Activated T-cell treated with anti-CD3 and anti-CD28 coated beads, Interleukin-2, amount 50 U/mL, for 72 hours (primary cell): ENCODE data around the gene EFNB2. TPM values are rescaled to one million over a fixed set of nuclear protein-coding genes. Genes with fewer than 3 reads are reported as not detected.

Experiments used
- ATAC-seq, 2 donors: fragments of 150-1000 bp; cut with Tn5 transposase; replicated peaks in 1 of 2; 2 replicates each; pipeline ENCODE4 v1.10.0; 2021; ENCODE audit warnings: moderate library complexity in 2 of 2, mild to moderate bottlenecking in 1 of 2
- DNase-seq, 2 donors: peaks; one replicate each; pipeline ENCODE4 v3.0.0; 2021 to 2022; ENCODE audit warnings: mixed read lengths in 1 of 2
- H3K27ac Mint-ChIP-seq: one replicate; pipeline ENCODE4 v1.8.0; 2022; ENCODE audit warnings: mild to moderate bottlenecking, moderate library complexity, mixed read lengths
- H3K27me3 Mint-ChIP-seq: one replicate; pipeline ENCODE4 v1.8.0; 2022; ENCODE audit warnings: low read depth, mixed read lengths
- H3K36me3 Mint-ChIP-seq, 2 donors: one replicate each; pipeline ENCODE4 v1.8.0; 2022; ENCODE audit warnings: mixed read lengths in 2 of 2, mild to moderate bottlenecking in 1 of 2; ENCODE audit not compliant: insufficient read depth in 2 of 2
- H3K4me1 Mint-ChIP-seq: one replicate; pipeline ENCODE4 v1.8.0; 2022; ENCODE audit warnings: low read depth, mixed read lengths
- H3K4me3 Mint-ChIP-seq, 2 donors: one replicate each; pipeline ENCODE4 v1.8.0; 2022; ENCODE audit warnings: mild to moderate bottlenecking in 2 of 2, mixed read lengths in 2 of 2, moderate library complexity in 2 of 2
- H3K9me3 Mint-ChIP-seq, 2 donors: one replicate each; pipeline ENCODE4 v1.8.0; 2022; ENCODE audit warnings: mixed read lengths in 2 of 2
- total RNA-seq, 2 donors: library from RNA; stranded (reverse); gene quantifications; one replicate each; pipeline ENCODE4 v1.2.3, GENCODE V29; 2022

EFNB2 gene
- total RNA-seq, result under 1 TPM; 0.23 to 0.24 TPM

GRCh38 chr13:106535552-106536243 is at the start of gene EFNB2:
TSS of gene EFNB2 (minus strand) at chr13:106535662. CDS start at chr13:106534964, 698 bp downstream.
- Mint-ChIP-seq H3K27ac (peak within 1 kb of the TSS; percentile 80), H3K4me3 (peak within 1 kb of the TSS; percentile 94 to 99), H3K4me1 (peaks cover 22% of the 10 kb centered on the region), H3K9me3 (no peaks in the 10 kb centered on the region), H3K36me3 (no peaks in the 10 kb centered on the region), H3K27me3 (peaks cover 35% of the 10 kb centered on the region)
- DNase-seq, result peak; percentile 90 to 93
- peak; percentile 94 for ATAC-seq

- Mint-ChIP-seq H3K36me3 (peaks cover 8 to 9% of the 10 kb centered on the region in 2 donors), H3K27me3 (peaks cover 9% of the 10 kb centered on the region), H3K4me3 (no peak overlapping the region), H3K4me1 (no peaks in the 10 kb centered on the region), H3K27ac (no peak overlapping the region), H3K9me3 (peaks cover 6 to 12% of the 10 kb centered on the region in 2 donors)
- ATAC-seq (no peak), DNase-seq (no peak)
Measured at GRCh38 chr13:106581225-106581624, 45.8 kb upstream of the EFNB2 start.

- no peak overlapping the region for H3K27ac Mint-ChIP-seq
Measured at GRCh38 chr13:106575896-106576295, 40.4 kb upstream of the EFNB2 start.

GRCh38 chr13:106573868-106574267 is 38.4 kb upstream of the EFNB2 start:
- no peak overlapping the region for H3K4me3 Mint-ChIP-seq
- peaks cover 18% of the 10 kb centered on the region for H3K4me1 Mint-ChIP-seq
- peaks cover 0 to 4% of the 10 kb centered on the region in 2 donors for H3K9me3 Mint-ChIP-seq
- peaks cover 2 to 7% of the 10 kb centered on the region in 2 donors for H3K36me3 Mint-ChIP-seq
- no peaks in the 10 kb centered on the region for H3K27me3 Mint-ChIP-seq
- no peak for ATAC-seq
- DNase-seq, result no peak
- no peak overlapping the region for H3K27ac Mint-ChIP-seq

More at GRCh38 chr13:106575896-106576295, 40.4 kb upstream of the EFNB2 start:
- H3K27me3 Mint-ChIP-seq, result no peaks in the 10 kb centered on the region
- H3K36me3 Mint-ChIP-seq, result peaks cover 2 to 5% of the 10 kb centered on the region in 2 donors
- no peaks in the 10 kb centered on the region for H3K4me1 Mint-ChIP-seq
- no peak for ATAC-seq
- DNase-seq, result no peak
- H3K9me3 Mint-ChIP-seq, result peaks cover 0 to 2% of the 10 kb centered on the region in 2 donors
- no peak overlapping the region for H3K4me3 Mint-ChIP-seq

GRCh38 chr13:106573284-106573846 is 37.9 kb upstream of the EFNB2 start:
- no peaks in the 10 kb centered on the region for H3K27me3 Mint-ChIP-seq

GRCh38 chr13:106570299-106570852 is 34.9 kb upstream of the EFNB2 start:
- ATAC-seq (peak in 1 of 2 donors; percentile 12), DNase-seq (peak; percentile 20 to 59)
- Mint-ChIP-seq H3K4me3 (peak overlapping the region; percentile 3 to 65), H3K4me1 (peaks cover 42% of the 10 kb centered on the region), H3K27me3 (no peaks in the 10 kb centered on the region), H3K9me3 (peaks cover 0 to 4% of the 10 kb centered on the region in 2 donors), H3K27ac (no peak overlapping the region), H3K36me3 (peaks cover 10 to 15% of the 10 kb centered on the region in 2 donors)

More at GRCh38 chr13:106573284-106573846, 37.9 kb upstream of the EFNB2 start:
- Mint-ChIP-seq H3K27ac (no peak overlapping the region), H3K9me3 (peaks cover 0 to 4% of the 10 kb centered on the region in 2 donors), H3K4me3 (no peak overlapping the region), H3K4me1 (peaks cover 23% of the 10 kb centered on the region), H3K36me3 (peaks cover 2 to 7% of the 10 kb centered on the region in 2 donors)
- no peak for DNase-seq
- no peak for ATAC-seq

GRCh38 chr13:106569233-106570095 is 34.0 kb upstream of the EFNB2 start:
- H3K27ac Mint-ChIP-seq, result no peak overlapping the region
- peak overlapping the region in 1 of 2 donors; percentile 47 for H3K4me3 Mint-ChIP-seq
- H3K27me3 Mint-ChIP-seq, result no peaks in the 10 kb centered on the region
- peaks cover 10 to 12% of the 10 kb centered on the region in 2 donors for H3K36me3 Mint-ChIP-seq
- H3K4me1 Mint-ChIP-seq, result peaks cover 51% of the 10 kb centered on the region
- DNase-seq (no peak), ATAC-seq (no peak)
- H3K9me3 Mint-ChIP-seq, result peaks cover 0 to 4% of the 10 kb centered on the region in 2 donors

- Mint-ChIP-seq H3K27me3 (no peaks in the 10 kb centered on the region), H3K4me1 (peaks cover 61% of the 10 kb centered on the region), H3K36me3 (peaks cover 8 to 9% of the 10 kb centered on the region in 2 donors), H3K9me3 (peaks cover 0 to 2% of the 10 kb centered on the region in 2 donors), H3K27ac (peak overlapping the region; percentile 99), H3K4me3 (peak overlapping the region; percentile 99)
- DNase-seq (no peak), ATAC-seq (peak; percentile 32 to 35)
Measured at GRCh38 chr13:106568299-106569003, 33.0 kb upstream of the EFNB2 start.

- Mint-ChIP-seq H3K36me3 (peaks cover 8 to 9% of the 10 kb centered on the region in 2 donors), H3K9me3 (peaks cover 0 to 2% of the 10 kb centered on the region in 2 donors), H3K27me3 (no peaks in the 10 kb centered on the region), H3K4me1 (peaks cover 66% of the 10 kb centered on the region), H3K27ac (peak within 1 kb of the TSS; percentile 99), H3K4me3 (peak within 1 kb of the TSS; percentile 99)
- peak; percentile 80 to 81 for ATAC-seq
- DNase-seq, result peak; percentile 95
Measured at GRCh38 chr13:106567474-106568298, 32.2 kb upstream of the EFNB2 start, which contains the start of gene ARGLU1. TSS of gene ARGLU1 (minus strand) at chr13:106568137. CDS start at chr13:106567919, 218 bp downstream.

- DNase-seq (peak; percentile 58 to 66), ATAC-seq (peak; percentile 53)
- Mint-ChIP-seq H3K9me3 (peaks cover 0 to 2% of the 10 kb centered on the region in 2 donors), H3K36me3 (peaks cover 8 to 9% of the 10 kb centered on the region in 2 donors), H3K4me1 (peaks cover 75% of the 10 kb centered on the region), H3K4me3 (peak overlapping the region; percentile 99), H3K27me3 (no peaks in the 10 kb centered on the region), H3K27ac (peak overlapping the region; percentile 79)
Measured at GRCh38 chr13:106566641-106567473, 31.4 kb upstream of the EFNB2 start.
